NCI-H1092 treated with DMSO at 0.1 percent for 48 hours (cell line): ENCODE data around the gene RNF207.
"Not testable (repeated sequence)": the region's sequence is repeated elsewhere in the genome, so short reads cannot be mapped to it uniquely, and the experiment has no call there.

ENCODE experiments used
- DNase-seq: peaks from one replicate; lab custom pipeline; 2025; lab: John Stamatoyannopoulos, UW

Gene RNF207

DNA sequence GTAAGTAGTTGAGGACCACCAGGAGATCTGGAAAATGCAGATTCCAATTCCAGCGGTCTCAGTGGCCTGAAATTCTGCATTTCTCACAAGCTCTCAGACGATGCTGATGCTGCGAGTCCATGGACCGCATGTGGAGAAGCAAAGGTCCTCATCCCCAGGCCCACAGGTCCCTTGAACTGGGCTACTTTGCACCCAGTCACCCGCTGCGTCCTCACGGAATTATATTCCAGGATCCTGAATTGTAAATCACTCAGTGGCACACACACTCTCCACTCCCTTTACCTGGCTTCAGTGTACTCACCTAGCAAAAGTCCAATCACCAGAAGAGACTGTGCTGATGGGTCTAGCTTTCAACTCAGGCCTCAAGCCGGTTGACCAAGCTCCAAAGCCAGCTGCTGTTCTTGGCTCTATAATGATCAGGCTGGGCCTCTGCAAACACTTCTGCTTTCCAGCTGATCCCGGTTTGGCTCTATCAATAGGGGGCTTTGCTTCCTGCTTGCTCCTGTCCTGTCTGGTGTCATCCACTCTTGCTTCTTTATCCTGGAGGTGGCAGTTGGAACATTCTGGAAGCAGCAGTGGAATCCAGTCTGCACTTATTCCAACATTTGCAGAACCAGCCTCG, 5.6 kb upstream of the RNF207 start:
- peak; percentile 80 for DNase-seq

GRCh38 chr1:6202256-6202655, 3.7 kb upstream of the RNF207 start:
- no peak for DNase-seq

GRCh38 chr1:6206520-6206855, 569 bp downstream of the RNF207 start:
- no peak for DNase-seq

GRCh38 chr1:6207075-6207885, 1.4 kb downstream of the RNF207 start:
- DNase-seq, result no peak

GRCh38 chr1:6207921-6208320, 2.0 kb downstream of the RNF207 start:
- DNase-seq, result no peak

DNA sequence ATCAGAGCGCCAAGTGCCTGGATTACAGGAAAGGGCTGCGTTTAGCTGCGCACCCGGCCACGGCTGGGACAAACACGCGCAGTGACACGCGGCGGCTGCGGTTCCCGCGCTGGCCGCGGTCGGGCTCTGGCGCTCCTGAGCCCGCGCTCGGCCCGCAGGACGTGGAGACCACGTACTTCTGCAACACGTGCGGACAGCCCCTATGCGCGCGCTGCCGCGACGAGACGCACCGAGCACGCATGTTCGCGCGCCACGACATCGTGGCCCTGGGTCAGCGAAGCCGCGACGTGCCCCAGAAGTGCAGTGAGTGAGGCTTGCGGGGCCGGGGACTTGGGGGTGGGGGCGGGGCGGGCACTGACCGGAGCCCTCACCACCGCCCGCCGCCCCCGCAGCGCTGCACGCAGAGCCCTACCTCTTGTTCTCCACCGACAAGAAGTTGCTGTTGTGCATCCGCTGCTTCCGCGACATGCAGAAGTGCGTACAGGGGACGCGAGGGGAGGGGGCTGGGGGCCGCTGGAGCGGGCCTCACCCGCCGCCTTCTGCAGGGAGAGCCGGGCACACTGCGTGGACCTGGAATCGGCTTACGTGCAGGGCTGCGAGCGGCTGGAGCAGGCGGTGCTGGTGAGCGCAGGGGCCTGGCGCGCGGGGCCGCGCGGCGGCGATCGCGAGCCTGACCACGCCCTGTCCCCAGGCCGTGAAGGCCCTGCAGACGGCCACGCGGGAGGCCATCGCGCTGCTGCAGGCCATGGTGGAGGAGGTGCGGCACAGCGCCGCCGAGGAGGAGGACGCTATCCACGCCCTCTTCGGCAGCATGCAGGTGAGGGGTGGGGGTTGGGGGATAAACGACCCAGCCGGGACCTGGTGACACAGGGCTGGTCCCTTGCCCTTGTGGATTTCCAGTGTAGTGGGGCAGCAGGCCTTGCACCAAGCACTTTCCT, 3.1 kb downstream of the RNF207 start:
- DNase-seq, result peak; percentile 92

DNA sequence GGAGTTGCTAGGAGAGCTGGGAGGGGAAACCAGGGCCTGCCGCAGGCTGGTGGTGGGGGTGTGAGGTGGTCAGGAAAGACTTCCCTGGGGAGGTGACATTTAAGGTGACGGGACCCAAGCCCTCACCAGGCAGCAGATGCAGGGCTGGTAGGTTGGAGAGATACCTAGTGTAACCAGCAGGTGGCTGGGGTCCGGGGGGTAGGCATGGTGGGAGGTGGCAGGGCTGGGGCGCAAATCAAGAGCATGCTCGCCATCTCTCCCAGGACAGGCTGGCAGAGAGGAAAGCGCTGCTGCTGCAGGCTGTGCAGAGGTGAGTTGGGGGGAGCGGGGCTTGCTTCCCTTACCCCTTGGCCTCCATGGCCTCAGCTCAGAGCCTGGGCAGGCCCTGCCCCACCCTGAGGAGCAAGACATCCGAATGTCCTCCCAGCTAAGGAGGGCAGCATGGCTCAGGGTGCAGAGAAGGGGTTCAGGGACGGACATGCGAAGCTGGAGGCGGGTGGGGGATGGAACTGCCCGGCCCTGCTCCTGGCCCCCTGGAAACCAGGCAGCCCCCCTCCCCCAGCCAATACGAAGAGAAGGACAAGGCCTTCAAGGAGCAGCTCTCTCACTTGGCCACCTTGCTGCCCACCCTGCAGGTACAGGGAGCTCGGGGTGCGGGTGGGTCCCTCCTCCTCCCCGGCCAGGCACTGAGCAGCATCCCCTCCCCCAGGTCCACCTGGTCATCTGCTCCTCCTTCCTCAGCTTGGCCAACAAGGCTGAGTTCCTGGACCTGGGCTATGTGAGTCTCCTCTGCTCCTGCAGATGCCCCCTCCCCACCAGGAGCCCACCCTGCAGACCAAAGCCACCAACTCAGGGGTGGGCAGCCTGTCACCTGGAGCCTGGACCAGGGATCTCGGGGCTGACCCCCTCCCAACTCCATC, 4.0 kb downstream of the RNF207 start:
- peak; percentile 85 for DNase-seq

GRCh38 chr1:6210591-6211355, 4.9 kb downstream of the RNF207 start:
- no peak for DNase-seq

DNA sequence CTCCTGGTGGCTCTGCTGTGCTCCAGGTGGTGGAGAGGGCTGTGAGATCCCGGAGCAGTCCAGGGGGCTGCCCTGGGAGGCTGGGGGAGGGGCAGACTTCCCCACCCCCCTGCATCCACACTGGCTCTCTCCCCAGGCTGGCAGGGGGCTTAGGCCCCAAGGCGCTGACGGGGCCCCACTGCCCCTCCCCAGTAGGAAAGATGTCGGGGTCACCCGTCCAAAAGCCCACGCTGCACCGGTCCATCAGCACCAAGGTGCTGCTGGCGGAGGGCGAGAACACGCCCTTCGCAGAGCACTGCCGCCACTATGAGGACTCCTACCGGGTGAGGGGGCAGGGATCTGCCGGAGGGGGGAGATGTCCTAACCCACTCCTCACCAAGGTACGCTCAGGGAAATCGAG, 5.8 kb downstream of the RNF207 start:
- no peak for DNase-seq

- DNase-seq, result no peak
These were observed 6.5 kb downstream of the RNF207 start for GRCh38 chr1:6212193-6212959.

GRCh38 chr1:6218375-6219164, 12.7 kb downstream of the RNF207 start:
- no peak for DNase-seq

DNA sequence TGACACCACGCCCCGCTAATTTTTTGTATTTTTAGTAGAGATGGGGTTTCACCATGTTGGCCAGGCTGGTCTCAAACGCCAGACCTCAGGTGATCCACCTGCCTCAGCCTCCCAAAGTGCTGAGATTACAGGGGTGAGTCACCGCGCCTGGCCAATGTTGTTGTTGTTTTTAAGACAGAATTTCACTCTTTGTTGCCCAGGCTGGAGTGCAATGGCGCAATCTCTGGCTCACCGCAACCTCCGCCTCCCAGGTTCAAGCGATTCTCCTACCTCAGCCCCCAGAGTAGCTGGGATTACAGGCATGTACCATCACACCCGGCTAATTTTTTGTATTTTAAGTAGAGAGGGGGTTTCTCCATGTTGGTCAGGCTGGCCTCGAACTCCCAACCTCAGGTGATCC, 13.7 kb downstream of the RNF207 start:
- DNase-seq, result not testable (repeated sequence)

GRCh38 chr1:6220236-6220635, 14.3 kb downstream of the RNF207 start:
- no peak for DNase-seq

GRCh38 chr1:6221210-6221784, 15.4 kb downstream of the RNF207 start:
- DNase-seq, result no peak

GRCh38 chr1:6222636-6223035, 16.7 kb downstream of the RNF207 start:
- no peak for DNase-seq

- DNase-seq, result no peak
These were observed 17.7 kb downstream of the RNF207 start for GRCh38 chr1:6223617-6224016.

GRCh38 chr1:6224718-6225117, 18.8 kb downstream of the RNF207 start:
- no peak for DNase-seq

DNA sequence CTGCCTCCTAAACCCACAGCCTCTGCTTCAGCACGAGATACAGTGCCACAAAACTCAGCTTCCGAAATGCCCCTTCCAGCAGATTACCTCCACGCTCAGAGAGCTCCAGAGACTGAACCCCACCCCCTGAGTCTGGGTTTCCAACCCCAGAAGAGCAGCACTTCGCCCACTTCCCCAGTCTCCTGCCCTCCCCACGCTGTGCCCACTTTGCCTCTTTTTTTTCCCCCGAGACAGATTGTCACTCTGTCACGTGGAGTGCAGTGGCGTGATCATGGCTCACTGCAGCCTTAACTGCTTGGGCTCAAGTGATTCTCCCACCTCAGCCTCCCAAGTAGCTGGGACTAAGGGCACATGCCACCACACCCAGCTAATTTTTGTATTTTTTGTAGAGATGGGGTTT, 19.7 kb downstream of the RNF207 start:
- DNase-seq, result no peak

GRCh38 chr1:6233376-6233775, 27.5 kb downstream of the RNF207 start:
- DNase-seq, result no peak
